Muscle of arm (tissue), 14 donors: ENCODE measurements around the gene CLASP1. TPM values are rescaled to one million over a fixed set of nuclear protein-coding genes. Genes with fewer than 3 reads are reported as not detected.
"Not testable (repeated sequence)": the region's sequence is repeated elsewhere in the genome, so short reads cannot be mapped to it uniquely, and the experiment has no call there.

Source experiments
- DNase-seq: peaks from one replicate; pipeline ENCODE4 v3.0.0-alpha.2; 2013
- long read RNA-seq, 11 donors: transcript quantifications; one replicate each; lab custom pipeline, GENCODE V29; 2026
- polyA plus RNA-seq, 12 donors: library from polyadenylated mRNA; unstranded; fragments of 120-200 nt; gene quantifications; one replicate each; pipeline ENCODE4 v1.2.1, GENCODE V29; 2013; ENCODE audit not compliant: insufficient read length in 12 of 12

CLASP1 gene
- polyA plus RNA-seq: 10 to 100 TPM; 41.5 to 86.0 (median 58.7) TPM
- long read RNA-seq, donor 1, partial matches to known transcripts: 10 of 10 reads
- long read RNA-seq, donor 1, other reads (novel, unspliced or antisense): 0 of 10 reads
- long read RNA-seq, donor 2: 0 reads
- long read RNA-seq, donor 3, partial matches to known transcripts: 9 of 10 reads
- long read RNA-seq, donor 3, other reads (novel, unspliced or antisense): 0 of 10 reads
- long read RNA-seq, donor 4: 0 reads
- long read RNA-seq, donor 5, partial matches to known transcripts: 30 of 35 reads
- long read RNA-seq, donor 5, other reads (novel, unspliced or antisense): 5 of 35 reads
- long read RNA-seq, donor 6: 0 reads
- long read RNA-seq, donor 7, partial matches to known transcripts: 5 of 6 reads
- long read RNA-seq, donor 7, other reads (novel, unspliced or antisense): 0 of 6 reads
- long read RNA-seq, donor 8, partial matches to known transcripts: 12 of 12 reads
- long read RNA-seq, donor 8, other reads (novel, unspliced or antisense): 0 of 12 reads
- long read RNA-seq, donor 9, partial matches to known transcripts: 10 of 10 reads
- long read RNA-seq, donor 9, other reads (novel, unspliced or antisense): 0 of 10 reads
- long read RNA-seq, donor 10, partial matches to known transcripts: 7 of 7 reads
- long read RNA-seq, donor 10, other reads (novel, unspliced or antisense): 0 of 7 reads
- long read RNA-seq, donor 11, partial matches to known transcripts: 5 of 5 reads
- long read RNA-seq, donor 11, other reads (novel, unspliced or antisense): 0 of 5 reads

DNA sequence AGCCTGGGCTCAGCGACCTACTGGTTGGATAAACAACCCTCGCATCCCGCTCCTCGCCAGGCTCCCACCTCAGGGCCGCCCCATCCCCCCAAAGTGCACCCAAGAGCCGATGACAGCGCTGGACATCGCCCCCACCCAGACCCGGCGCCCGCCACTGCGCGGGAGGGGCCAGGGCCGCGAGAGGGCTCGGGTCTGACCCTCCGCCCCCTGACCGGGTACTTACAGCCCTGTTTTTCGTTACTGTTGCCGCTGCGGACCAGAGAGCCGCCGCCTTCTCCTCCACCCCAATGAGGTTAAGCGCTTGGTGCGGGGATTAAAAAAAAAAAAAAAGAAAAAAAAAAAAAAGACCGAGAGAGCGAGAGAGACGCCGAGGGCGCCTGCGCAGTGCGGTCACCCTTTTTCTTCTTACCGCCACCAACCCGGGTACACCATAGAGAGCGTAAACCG, at the start of gene CLASP1:
Gene CLASP1, minus strand, starts transcription at position 314 of the 447 bp plus-strand sequence. CDS start 43,567 bp downstream, outside the sequence.
- DNase-seq: no peak

DNA sequence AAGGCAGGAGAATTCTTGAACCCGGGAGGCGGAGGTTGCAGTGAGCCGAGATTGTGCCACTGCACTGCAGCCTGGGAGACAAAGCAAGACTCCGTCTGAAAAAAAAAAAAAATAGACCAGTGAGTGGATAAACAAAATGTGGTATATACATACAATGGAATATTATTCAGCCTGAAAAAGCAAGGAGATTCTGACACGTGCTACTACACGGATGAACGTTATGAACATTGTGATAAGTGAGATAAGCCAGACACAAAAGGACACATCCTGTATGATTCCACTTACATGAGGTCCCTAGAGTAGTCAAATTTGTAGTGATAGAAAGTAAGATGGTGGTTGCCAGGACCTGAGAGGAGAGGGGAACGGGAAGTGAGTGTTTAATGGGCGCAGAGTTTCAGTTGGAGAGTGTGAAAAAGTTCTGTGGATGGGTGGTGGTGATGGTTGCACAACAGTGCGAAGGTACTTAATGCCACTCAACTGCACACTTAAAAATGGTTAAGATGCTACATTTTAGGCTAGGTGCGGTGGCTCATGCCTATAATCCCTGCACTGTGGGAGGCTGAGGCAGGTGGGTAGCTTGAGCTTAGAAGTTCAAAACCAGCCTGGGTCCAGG, 49.2 kb upstream of the CLASP1 start:
- DNase-seq: no peak

DNA sequence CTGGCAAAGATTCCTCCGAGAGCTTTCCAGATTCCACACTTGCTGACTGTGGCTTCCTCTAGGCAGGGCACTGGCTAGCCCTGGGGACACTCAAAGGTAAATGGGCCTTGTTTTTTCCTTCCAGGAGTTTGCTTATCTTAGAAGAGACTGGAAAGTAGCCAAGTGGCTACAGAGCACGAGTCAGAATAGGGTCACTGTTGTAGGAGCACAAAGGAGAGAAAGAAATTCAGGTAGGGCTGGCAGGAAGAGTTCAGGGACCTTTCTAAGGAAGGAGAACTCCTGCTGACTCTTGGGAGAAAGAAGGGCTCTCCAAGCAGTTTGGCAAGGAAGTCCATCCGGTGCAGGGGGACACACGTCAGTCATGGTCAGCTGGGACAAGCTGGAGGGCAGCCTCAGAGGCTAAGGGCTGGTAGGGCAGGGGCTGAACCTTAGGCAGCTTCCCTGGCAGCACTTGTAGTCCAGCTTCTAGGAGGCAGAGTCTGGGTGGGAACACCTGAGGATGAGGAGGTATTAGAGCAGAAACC, 47.9 kb upstream of the CLASP1 start:
- no peak for DNase-seq

DNA sequence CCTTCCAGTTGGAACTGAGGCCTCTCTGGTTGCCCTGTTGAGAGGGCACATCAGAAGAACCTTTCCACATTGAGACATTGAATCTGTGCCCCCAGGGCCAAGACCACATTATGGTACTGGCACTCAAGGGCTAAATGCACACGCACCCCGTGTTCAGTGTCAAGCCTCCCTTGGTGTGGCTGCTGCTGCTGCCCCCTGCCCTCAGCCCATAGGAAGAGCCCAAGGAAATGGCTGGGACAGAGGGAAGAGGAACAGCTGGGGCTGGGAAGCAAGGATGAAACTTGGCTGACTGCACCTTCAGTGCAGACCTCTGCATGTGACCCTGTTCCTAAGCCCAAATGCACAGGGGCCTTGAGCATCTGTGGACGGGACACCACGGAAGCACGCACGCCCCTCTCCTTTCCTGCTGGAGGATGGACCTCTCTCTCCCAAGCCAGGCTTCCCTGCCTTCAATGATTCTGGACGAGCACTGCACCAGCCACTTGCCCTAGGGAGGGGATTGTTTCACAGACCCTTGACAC, 47.2 kb upstream of the CLASP1 start:
- no peak for DNase-seq

DNA sequence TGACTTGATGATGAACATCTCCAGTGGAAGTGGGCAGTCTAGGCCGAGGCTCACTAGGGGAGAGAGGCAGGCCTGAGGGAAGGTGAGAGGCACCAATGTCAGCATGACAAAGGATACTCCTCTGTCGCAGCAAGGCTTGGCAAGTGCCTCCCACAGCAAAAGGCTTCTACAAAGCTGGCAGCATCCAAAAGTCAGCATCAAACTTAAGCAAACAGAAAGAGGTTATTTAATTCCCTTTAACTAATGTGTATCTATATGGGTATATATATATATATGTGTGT, 45.8 kb upstream of the CLASP1 start:
- DNase-seq: no peak

DNA sequence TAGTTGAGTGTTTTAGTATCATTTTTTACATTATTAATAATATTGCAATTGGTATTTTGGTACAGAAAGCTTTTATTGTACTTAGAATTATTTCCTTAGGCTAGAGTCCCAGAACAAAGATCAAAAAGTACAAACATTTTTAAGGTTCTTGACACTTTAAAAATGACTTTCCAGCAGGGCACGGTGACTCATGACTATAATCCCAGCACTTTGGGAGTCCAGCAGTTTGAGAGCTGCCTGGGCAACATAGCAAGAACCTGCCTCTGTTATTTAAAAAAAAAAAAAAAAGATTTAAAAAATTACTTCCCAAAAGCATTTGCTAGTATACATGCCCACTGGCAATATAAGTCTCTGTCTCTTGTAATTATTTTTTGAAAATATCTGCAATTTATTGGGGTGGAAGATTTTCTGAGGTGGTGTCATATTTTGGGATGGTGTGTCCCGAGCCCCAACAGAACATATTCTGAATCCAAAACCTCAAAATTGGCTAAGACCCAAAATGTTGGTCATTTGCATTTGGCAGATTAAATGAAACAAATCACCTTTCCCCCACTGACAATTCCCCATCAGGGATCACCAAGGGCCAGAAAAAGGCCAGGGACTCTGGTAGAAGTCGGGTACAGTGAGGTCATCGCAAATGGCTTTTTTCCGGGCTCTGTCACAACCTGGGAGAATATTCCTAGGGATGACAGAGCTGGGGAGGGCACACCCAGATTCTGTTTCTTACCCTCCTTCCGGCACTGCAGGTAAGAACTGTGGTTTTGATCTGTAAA, 45.3 kb upstream of the CLASP1 start:
- no peak for DNase-seq

DNA sequence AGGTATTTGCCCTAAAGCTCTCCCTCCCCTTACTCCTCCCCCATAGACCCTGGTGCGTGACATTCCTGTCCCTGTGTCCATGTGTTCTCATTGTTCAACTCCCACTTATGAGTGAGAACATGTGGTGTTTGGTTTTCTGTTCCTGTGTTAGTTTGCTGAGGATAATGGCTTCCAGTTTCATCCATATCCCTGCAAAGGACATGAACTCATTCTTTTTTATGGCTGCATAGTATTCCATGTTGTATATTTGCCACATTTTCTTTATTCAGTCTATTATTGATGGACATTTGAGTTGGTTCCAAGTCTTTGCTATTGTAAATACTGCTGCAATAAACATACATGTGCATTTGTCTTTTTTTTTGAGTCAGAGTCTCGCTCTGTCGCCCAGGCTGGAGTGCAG, 41.3 kb upstream of the CLASP1 start:
- not testable (repeated sequence) for DNase-seq

DNA sequence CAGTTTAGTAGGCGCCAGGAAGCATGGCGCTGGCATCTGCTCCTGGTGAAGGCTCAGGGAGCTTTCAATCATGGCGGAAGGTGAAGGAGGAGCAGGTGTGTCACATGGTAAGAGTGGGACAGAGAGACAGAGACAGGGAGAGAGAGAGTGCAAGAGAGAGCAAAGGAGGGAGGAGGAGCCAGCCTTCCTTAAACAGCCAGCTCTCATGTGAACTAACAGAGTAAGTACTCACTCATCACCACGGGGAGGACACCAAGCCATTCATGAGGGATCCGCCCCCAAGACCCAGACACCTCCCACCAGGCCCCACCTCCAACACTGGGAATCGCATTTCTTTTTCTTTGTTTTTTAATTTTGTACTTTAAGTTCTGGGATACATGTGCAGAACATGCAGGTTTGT, 40.8 kb upstream of the CLASP1 start:
- no peak for DNase-seq

DNA sequence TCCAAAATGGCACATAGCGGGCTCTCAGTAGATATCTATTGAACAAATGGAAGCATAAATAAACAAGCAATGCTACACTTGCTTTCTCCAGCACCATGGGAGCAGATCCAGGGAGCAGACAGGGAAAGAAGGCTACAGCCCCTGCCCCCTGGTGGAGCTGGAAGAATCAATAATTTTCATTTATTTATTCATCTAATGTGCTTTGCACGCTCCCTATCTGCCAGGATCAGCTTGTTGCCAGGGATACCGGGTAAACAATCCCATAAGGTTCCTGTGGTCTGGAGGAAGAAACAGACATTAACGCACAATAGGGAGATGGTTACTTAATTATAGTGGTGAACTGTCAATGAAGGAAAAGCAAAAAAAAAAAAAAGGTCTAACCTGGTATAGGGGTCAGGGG, 40.1 kb upstream of the CLASP1 start:
- DNase-seq: peak; percentile 63

DNA sequence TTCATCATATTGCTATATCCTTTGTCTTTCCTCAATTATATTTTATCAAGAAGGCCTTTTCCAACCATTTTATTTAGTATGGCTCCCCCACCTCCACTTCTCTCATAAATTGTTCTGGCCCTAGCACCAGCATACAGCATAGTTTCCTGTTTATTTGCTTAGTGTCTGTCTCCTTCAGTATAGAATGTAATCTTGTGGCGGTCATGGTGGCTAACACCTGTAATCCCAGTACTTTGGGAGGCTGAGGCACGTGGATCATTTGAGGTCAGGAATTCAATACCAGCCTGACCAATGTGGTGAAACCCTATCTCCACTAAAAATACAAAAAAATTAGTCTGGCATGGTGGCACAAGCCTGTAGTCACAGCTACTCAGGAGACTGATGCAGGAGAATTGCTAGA, 39.6 kb upstream of the CLASP1 start:
- DNase-seq: no peak

DNA sequence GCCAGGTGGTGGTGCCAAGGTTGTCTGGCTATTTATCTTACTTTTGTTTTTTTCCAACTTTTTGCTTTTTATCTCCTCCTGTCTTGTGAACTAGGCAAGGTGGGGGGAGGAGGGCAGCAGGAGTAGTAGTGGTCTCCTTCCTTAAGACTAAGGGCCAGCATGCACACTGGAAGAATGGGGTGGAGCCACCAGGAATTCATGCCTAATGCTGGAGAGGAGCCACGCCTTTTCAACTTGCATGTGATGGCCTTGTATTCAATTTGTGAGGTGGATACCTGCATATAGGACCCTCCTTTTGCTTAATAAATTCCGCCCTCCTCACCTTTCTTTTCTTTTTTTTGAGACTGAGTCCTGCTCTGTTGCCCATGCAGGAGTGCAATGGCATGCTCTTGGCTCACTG, 37.6 kb upstream of the CLASP1 start:
- DNase-seq: no peak

DNA sequence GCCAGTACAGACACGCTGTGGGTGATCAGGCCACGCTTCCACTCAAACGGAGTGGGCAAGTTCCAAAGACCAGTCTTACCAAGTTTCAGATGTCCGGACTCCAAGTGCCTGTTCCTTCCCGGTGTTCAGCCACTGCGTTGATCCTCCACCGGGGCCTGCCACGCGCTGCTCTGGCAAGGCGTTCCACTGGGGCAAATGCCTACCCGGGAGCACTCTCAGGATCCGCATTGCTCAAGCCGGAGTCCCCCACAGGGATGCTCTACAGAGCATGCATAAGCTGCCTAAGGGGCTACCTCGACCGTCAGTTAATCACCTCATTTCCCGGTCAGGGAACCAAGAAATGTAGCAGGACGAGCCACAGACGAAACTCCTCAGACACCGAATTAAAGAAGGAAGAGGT, 37.0 kb upstream of the CLASP1 start:
- DNase-seq: no peak

DNA sequence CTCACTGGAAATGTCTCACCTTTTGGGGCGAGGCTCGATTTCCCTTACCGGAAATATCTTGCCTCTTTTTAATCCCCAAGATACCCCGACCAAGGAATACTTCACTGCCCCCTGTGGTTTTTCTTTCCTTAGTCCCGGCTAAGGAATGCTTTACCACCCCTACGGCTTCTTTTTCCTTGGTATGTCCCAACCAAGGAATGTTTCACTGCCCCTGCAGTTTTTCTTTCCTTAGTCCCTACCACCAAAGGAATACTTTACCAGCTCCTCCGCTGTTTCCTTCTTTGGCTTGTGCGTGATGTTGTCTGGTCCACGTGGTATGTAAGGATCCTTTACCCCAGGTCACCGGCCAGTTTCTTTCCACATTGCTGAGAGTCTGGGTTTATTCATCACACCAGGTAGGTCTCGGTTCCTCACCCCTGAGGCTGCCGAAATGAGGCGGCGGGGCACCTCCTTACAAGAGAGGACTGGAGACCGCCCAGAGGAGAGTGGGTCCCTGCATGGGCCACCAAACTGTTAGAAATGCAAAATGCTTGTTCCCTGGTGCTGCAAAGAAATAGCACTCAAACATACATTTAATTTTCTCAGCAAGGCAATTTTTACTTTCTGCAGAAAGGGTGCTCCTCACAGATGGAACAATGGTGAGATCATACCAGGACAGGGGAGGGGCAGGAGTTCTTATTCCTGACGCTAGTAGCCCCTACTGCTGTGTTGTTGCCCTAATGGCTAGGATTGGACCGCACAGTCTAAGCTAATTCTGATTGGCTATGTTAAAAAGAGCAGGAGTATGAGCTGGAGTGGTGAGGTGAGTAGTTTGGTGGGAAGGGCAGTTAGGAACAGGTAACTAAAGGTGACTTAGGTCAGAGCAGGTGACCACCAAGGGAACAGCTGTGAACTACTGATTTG, 33.4 kb upstream of the CLASP1 start:
- DNase-seq: no peak

DNA sequence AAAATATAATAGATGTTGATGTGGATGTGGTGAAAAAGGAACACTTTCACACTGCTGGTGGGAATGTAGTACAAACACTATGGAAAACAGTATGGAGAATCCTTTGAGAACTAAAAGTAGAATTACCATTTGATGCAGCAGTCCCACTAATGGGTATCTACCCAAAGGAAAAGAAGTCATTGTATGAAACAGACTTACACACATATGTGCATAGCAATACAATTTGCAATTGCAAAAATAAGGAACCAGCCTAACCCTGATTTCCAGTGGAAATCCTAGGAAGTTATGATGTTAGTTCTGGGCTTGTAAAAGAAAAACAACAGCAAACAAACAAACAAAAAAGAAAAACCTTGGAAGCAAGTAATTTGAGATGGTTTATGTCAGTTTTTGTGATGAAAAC, 28.6 kb upstream of the CLASP1 start:
- DNase-seq: no peak

DNA sequence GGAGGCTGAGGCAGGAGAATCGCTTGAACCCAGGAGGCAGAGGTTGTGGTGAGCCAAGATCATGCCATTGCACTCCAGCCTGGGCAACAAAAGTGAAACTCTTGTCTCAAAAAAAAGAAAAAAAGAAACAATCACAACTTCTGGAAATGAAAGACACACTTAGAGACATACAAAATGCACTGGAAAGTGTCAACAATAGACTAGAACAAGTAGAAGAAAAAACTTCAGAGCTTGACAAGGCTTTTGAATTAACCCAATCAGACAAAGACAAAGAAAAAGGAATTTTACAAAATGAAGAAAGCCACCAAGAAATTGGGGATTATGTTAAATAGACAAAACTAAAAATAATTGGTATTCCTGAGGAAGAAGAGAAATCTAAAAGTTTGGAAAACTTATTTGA, 22.4 kb upstream of the CLASP1 start:
- DNase-seq: not testable (repeated sequence)

DNA sequence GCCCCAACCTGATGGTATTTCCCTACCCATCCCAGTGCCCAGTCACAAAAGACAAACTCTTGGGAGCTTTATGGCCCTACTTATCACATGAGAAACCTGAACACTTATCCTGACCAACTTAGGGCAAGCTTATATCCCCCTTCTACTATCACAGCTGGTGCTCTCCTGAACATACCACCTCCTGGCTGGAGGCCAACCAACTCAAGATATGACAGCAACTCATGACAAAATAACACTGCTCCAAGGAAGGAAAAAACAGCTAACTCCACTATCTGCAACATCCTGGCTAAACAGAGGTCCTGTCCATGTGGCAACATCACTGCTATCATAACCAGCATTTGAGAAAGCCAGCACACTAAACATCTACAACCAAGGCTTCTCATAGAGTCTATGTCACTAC, 20.9 kb upstream of the CLASP1 start:
- no peak for DNase-seq

DNA sequence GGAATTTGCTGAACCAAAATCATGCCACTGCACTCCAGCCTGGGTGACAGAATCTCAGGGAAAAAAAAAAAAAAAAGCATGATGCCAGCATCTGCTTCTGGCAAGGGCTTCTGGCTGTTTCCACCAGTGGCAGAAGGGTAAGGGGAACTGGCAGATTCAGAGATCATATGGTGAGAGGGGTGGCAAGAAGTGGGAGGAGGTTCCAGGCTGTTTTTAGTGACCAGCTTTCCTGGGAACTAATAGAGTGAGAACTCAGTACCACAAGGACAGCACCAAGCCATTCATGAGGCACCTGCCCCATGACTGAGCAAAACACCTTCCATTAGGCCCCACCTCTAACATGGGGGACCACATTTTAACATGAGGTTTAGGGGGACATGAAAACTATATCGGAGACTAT, 18.4 kb upstream of the CLASP1 start:
- DNase-seq: no peak

DNA sequence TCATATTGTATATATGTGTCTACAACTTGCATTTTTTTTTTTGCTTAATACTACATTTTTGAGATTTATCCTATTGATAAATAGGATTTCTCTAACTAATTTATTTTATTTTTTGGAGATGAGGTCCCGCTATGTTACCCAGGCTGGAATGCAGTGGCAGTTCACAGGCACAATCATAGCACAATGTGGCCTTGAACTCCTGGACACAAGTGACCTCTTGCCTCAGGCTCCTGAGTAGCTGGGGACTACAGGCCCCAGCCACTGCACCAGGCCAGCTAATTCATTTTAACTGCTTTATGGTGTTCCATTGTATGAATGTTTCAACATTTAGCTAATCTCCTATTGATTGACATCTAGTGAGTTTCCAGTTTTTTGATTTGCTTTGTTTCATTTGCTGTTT, 16.8 kb upstream of the CLASP1 start:
- DNase-seq: no peak

DNA sequence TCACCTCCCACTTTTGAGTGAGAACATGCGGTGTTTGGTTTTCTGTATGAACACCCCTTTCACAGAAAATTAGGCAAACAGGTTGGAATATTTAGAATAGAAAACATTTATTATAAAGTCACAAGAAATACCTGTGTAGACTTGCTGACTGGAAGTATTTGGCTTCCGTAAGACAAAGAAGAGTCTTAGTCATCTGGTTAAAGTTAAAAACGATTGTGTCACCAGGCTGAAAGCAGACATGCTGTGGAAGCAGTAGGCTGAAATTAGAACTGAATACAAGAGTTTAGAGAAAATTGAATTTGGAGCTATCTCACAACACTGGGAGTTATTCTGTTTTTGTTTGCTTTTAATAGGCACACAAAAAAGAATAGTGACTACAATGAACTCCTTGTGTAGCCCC, 16.2 kb upstream of the CLASP1 start:
- DNase-seq: no peak

DNA sequence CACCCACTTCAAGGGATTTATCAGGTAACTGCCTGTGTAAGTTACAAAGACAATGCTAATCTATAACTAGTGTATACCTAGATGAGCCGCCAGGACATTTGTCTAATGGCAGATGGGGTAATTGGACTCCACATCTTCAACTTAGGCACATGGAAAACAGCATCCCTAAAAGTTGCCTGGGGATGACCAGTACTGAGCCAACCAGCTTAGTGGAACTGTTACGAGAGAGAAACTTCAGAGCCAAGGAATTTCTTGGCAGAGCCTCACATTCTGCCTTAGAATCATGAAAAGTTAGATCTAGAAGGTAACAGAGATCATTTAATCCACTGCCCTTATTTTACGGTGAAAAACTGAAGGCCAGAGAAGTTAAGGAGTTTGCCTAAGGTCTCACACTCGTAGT, 15.5 kb upstream of the CLASP1 start:
- no peak for DNase-seq

DNA sequence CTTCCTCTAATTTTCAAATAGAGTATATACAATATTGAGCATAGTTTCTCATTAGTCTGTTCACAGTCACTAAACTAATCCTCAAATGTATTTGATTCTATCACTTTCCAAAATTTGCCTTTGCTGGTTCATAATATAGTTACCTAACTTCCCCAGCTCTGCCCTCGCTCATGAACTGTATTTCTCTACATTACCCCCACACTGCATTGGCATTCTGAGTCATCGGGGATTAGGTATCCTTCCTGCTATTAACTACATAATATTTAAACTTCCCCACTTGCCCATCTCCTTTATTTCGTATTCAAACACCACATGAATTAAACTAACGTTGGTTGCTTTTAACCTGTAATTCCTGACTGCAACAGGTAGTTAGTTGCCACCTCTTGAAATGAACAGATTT, 14.8 kb upstream of the CLASP1 start:
- no peak for DNase-seq
